HepG2 (cell line): ENCODE data around the gene TFF2. TPM values are rescaled to one million over a fixed set of nuclear protein-coding genes. Genes with fewer than 3 reads are reported as not detected.

Experiments
- DMAP1 ChIP-seq: IDR thresholded peaks from 2 replicates; pipeline ENCODE4 v1.6.1; 2016
- MEIS2 ChIP-seq: sonication (generic); formaldehyde crosslinking; IDR thresholded peaks from 2 replicates; pipeline ENCODE4 v1.9.0; 2021; ENCODE audit warnings: mild to moderate bottlenecking, missing genetic modification reagents
- RBFOX2 ChIP-seq: fragments of 200-400 bp; formaldehyde crosslinking; IDR thresholded peaks from 2 replicates; pipeline ENCODE4 v1.6.1; 2017; ENCODE audit warnings: low read depth, mild to moderate bottlenecking, low read length
- SRSF4 ChIP-seq: fragments of 200-400 bp; formaldehyde crosslinking; IDR thresholded peaks from one replicate; pipeline ENCODE4 v1.6.1; 2018; ENCODE audit warnings: mild to moderate bottlenecking, low read depth, low read length, moderate library complexity; ENCODE audit not compliant: poor library complexity, severe bottlenecking
- YEATS2 ChIP-seq: sonication (generic); formaldehyde crosslinking; IDR thresholded peaks from 2 replicates; pipeline ENCODE4 v1.4.0; 2020; ENCODE audit warnings: missing genetic modification reagents, borderline replicate concordance
- YY1 ChIP-seq: IDR thresholded peaks from 2 replicates; pipeline ENCODE4 v1.6.1; 2011; ENCODE audit warnings: low read length, low read depth, moderate library complexity, mild to moderate bottlenecking; ENCODE audit not compliant: insufficient read depth, insufficient replicate concordance
- polyA plus RNA-seq, 8 experiments: library from polyadenylated mRNA; depleted of rRNA in 3 of 8; stranded (reverse) in 7 of 8; unstranded in 1 of 8; fragments of >200 nt; fragmentation: Illumina TruSeq in 4 of 8; extraction: Trizol in 4 of 8; gene quantifications; 2 replicates each; pipeline versions ENCODE4 v1.2.1 to v1.2.3, GENCODE V29; 2011 to 2016; ENCODE audit warnings: low read depth in 4 of 8, missing spikeins in 1 of 8, mixed read lengths in 1 of 8; ENCODE audit not compliant: insufficient read depth in 1 of 8
- total RNA-seq, 5 experiments: library from RNA; depleted of rRNA; stranded (reverse); fragments of >200 nt; fragmentation: Illumina TruSeq; extraction: Trizol; gene quantifications; 2 replicates each; pipeline ENCODE4 v1.2.3, GENCODE V29; 2016; ENCODE audit warnings: low read depth in 1 of 5
- TF ChIP-seq, protein P1 (sequence below): sonication (generic); formaldehyde crosslinking; conservative IDR thresholded peaks from 2 replicates; pipeline ENCODE4 v1.4.0; 2020; ENCODE audit warnings: mild to moderate bottlenecking, missing genetic modification reagents, moderate library complexity
- TF ChIP-seq, protein P2 (sequence below): sonication (generic); formaldehyde crosslinking; conservative IDR thresholded peaks from 2 replicates; pipeline ENCODE4 v1.8.1; 2023; ENCODE audit warnings: missing genetic modification reagents
- TF ChIP-seq, protein P3 (sequence below): sonication (generic); formaldehyde crosslinking; IDR thresholded peaks from 2 replicates; pipeline ENCODE4 v1.5.0; 2020; ENCODE audit warnings: mild to moderate bottlenecking, missing genetic modification reagents
- TF ChIP-seq, protein P4 (sequence below): IDR thresholded peaks from 2 replicates; pipeline ENCODE4 v1.6.1; 2018; ENCODE audit warnings: missing genetic modification reagents, mild to moderate bottlenecking, missing compliant biosample characterization
- TF ChIP-seq, protein P5 (sequence below): sonication (generic); formaldehyde crosslinking; IDR thresholded peaks from 2 replicates; pipeline ENCODE4 v1.9.0; 2022; ENCODE audit warnings: low read depth, missing genetic modification reagents
- TF ChIP-seq, protein P6 (sequence below): sonication (generic); formaldehyde crosslinking; IDR thresholded peaks from 2 replicates; pipeline ENCODE4 v1.9.0; 2022; ENCODE audit warnings: missing genetic modification reagents, mild to moderate bottlenecking, borderline replicate concordance
- TF ChIP-seq, protein P7 (sequence below): IDR thresholded peaks from 2 replicates; pipeline ENCODE4 v1.6.1; 2012; ENCODE audit warnings: inconsistent platforms

TFF2 gene
- total and polyA plus RNA-seq, 2 of the 13 experiments (the other 11 are each of a cell fraction or from before 2014, with no cell fraction given) = 1.5 TPM; not detected in 1

DNA sequence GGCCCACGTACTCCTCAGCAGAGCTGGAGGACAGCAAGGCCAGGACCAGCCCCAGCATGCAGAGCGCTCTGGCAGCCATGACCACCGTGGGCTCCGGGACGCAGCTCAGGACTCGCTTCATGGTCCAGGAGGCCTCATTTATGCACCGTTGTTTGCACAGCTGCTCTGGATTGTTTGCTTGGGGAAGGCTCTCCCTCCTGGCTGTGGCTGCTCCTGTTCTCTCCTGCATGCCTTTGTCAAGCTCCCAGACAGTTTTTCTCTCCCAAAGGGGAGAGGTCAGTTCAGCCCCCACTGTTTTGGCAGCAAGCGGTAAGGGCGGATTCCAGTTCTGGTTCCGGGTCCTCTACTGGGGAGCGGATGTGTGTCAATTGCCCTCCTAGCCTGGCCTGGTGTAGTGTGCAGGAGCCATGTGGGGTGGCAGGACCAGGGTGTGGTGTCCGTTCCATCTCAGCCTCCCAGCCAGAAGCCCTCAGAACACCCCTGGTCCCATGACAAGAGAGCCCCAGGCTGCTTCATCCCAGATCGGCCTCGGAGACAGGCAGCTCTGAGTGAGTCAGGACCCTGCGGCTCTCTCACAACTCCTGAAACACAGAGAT lies 35.4 kb downstream of the TFF2 start, which contains the start of gene TFF3 (continued):
- TF ChIP-seq SRSF4 (no peak), YEATS2 (CRISPR knock-in tag) (0 out of 2 replicates have a peak, but pooled peaks have one; percentile 23), MEIS2 (CRISPR knock-in tag) (peak; percentile 46; the same call in 1 of the 2 replicates), RBFOX2 (peak; percentile 71), DMAP1 (peak; percentile 17; the same call in 1 of the 2 replicates), YY1 (peak; percentile 62)
- TF ChIP-seq, protein P1, sequence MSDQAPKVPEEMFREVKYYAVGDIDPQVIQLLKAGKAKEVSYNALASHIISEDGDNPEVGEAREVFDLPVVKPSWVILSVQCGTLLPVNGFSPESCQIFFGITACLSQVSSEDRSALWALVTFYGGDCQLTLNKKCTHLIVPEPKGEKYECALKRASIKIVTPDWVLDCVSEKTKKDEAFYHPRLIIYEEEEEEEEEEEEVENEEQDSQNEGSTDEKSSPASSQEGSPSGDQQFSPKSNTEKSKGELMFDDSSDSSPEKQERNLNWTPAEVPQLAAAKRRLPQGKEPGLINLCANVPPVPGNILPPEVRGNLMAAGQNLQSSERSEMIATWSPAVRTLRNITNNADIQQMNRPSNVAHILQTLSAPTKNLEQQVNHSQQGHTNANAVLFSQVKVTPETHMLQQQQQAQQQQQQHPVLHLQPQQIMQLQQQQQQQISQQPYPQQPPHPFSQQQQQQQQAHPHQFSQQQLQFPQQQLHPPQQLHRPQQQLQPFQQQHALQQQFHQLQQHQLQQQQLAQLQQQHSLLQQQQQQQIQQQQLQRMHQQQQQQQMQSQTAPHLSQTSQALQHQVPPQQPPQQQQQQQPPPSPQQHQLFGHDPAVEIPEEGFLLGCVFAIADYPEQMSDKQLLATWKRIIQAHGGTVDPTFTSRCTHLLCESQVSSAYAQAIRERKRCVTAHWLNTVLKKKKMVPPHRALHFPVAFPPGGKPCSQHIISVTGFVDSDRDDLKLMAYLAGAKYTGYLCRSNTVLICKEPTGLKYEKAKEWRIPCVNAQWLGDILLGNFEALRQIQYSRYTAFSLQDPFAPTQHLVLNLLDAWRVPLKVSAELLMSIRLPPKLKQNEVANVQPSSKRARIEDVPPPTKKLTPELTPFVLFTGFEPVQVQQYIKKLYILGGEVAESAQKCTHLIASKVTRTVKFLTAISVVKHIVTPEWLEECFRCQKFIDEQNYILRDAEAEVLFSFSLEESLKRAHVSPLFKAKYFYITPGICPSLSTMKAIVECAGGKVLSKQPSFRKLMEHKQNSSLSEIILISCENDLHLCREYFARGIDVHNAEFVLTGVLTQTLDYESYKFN (CRISPR knock-in tag) = peak; percentile 69; the same call in 1 of the 2 replicates
- TF ChIP-seq, protein P2, sequence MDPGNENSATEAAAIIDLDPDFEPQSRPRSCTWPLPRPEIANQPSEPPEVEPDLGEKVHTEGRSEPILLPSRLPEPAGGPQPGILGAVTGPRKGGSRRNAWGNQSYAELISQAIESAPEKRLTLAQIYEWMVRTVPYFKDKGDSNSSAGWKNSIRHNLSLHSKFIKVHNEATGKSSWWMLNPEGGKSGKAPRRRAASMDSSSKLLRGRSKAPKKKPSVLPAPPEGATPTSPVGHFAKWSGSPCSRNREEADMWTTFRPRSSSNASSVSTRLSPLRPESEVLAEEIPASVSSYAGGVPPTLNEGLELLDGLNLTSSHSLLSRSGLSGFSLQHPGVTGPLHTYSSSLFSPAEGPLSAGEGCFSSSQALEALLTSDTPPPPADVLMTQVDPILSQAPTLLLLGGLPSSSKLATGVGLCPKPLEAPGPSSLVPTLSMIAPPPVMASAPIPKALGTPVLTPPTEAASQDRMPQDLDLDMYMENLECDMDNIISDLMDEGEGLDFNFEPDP (CRISPR knock-in tag) = 0 out of 2 replicates have a peak, but pooled peaks have one; percentile 20
- TF ChIP-seq, protein P3, sequence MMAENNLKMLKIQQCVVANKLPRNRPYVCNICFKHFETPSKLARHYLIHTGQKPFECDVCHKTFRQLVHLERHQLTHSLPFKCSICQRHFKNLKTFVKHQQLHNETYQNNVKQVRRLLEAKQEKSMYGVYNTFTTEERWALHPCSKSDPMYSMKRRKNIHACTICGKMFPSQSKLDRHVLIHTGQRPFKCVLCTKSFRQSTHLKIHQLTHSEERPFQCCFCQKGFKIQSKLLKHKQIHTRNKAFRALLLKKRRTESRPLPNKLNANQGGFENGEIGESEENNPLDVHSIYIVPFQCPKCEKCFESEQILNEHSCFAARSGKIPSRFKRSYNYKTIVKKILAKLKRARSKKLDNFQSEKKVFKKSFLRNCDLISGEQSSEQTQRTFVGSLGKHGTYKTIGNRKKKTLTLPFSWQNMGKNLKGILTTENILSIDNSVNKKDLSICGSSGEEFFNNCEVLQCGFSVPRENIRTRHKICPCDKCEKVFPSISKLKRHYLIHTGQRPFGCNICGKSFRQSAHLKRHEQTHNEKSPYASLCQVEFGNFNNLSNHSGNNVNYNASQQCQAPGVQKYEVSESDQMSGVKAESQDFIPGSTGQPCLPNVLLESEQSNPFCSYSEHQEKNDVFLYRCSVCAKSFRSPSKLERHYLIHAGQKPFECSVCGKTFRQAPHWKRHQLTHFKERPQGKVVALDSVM (CRISPR knock-in tag) = no peak; the same call in 1 of the 2 replicates
- TF ChIP-seq, protein P4, sequence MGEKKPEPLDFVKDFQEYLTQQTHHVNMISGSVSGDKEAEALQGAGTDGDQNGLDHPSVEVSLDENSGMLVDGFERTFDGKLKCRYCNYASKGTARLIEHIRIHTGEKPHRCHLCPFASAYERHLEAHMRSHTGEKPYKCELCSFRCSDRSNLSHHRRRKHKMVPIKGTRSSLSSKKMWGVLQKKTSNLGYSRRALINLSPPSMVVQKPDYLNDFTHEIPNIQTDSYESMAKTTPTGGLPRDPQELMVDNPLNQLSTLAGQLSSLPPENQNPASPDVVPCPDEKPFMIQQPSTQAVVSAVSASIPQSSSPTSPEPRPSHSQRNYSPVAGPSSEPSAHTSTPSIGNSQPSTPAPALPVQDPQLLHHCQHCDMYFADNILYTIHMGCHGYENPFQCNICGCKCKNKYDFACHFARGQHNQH (CRISPR knock-in tag) = 0 out of 2 replicates have a peak, but pooled peaks have one; percentile 44
- TF ChIP-seq, protein P5, sequence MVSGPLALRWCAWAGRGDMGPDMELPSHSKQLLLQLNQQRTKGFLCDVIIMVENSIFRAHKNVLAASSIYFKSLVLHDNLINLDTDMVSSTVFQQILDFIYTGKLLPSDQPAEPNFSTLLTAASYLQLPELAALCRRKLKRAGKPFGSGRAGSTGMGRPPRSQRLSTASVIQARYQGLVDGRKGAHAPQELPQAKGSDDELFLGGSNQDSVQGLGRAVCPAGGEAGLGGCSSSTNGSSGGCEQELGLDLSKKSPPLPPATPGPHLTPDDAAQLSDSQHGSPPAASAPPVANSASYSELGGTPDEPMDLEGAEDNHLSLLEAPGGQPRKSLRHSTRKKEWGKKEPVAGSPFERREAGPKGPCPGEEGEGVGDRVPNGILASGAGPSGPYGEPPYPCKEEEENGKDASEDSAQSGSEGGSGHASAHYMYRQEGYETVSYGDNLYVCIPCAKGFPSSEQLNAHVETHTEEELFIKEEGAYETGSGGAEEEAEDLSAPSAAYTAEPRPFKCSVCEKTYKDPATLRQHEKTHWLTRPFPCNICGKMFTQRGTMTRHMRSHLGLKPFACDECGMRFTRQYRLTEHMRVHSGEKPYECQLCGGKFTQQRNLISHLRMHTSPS = no peak
- TF ChIP-seq, protein P6, sequence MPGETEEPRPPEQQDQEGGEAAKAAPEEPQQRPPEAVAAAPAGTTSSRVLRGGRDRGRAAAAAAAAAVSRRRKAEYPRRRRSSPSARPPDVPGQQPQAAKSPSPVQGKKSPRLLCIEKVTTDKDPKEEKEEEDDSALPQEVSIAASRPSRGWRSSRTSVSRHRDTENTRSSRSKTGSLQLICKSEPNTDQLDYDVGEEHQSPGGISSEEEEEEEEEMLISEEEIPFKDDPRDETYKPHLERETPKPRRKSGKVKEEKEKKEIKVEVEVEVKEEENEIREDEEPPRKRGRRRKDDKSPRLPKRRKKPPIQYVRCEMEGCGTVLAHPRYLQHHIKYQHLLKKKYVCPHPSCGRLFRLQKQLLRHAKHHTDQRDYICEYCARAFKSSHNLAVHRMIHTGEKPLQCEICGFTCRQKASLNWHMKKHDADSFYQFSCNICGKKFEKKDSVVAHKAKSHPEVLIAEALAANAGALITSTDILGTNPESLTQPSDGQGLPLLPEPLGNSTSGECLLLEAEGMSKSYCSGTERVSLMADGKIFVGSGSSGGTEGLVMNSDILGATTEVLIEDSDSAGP = peak; percentile 31; the same call in 1 of the 2 replicates
- TF ChIP-seq, protein P7, sequence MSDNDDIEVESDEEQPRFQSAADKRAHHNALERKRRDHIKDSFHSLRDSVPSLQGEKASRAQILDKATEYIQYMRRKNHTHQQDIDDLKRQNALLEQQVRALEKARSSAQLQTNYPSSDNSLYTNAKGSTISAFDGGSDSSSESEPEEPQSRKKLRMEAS = peak; percentile 60
